WI38 (cell line): ENCODE results near the gene PGS1.

ENCODE experiments used
- H3K4me3 ChIP-seq: 2 replicates; pipeline ENCODE4 v1.5.1; 2011; ENCODE audit warnings: low read depth, mild to moderate bottlenecking, control low read depth, low read length
- CTCF ChIP-seq: IDR thresholded peaks from 2 replicates; pipeline ENCODE4 v1.5.1; 2012; ENCODE audit warnings: low read depth, mild to moderate bottlenecking, control low read depth, low read length

The PGS1 gene

GRCh38 chr17:78414178-78415162 is 36.0 kb downstream of the PGS1 start:
- no peak for TF ChIP-seq CTCF
- H3K4me3 ChIP-seq, result no peak overlapping the region

- TF ChIP-seq CTCF, result no peak
- no peak overlapping the region for H3K4me3 ChIP-seq
These were observed 37.6 kb downstream of the PGS1 start for GRCh38 chr17:78415821-78416711.

GRCh38 chr17:78416791-78417530 is 38.5 kb downstream of the PGS1 start:
- TF ChIP-seq CTCF, result no peak
- H3K4me3 ChIP-seq, result no peak overlapping the region

GRCh38 chr17:78417531-78417909 is 39.1 kb downstream of the PGS1 start:
- no peak overlapping the region for H3K4me3 ChIP-seq
- no peak for TF ChIP-seq CTCF

- no peak for TF ChIP-seq CTCF
- no peak overlapping the region for H3K4me3 ChIP-seq
These were observed 40.0 kb downstream of the PGS1 start for GRCh38 chr17:78418326-78419026.

- TF ChIP-seq CTCF, result no peak
- H3K4me3 ChIP-seq, result no peak overlapping the region
These were observed 41.7 kb downstream of the PGS1 start for GRCh38 chr17:78419970-78420815.
